Activated T-helper 1 cell treated with anti-CD3 and anti-CD28 coated beads, Interleukin-2, amount 50 U/mL, for 16 hours (primary cell): ENCODE measurements around the gene THOC2.
"Not testable (repeated sequence)": the region's sequence is repeated elsewhere in the genome, so short reads cannot be mapped to it uniquely, and the experiment has no call there.

Source experiments
- DNase-seq, 2 donors: peaks; one replicate each; pipeline ENCODE4 v3.0.0-alpha.2; 2020; ENCODE audit warnings: low read depth in 1 of 2, low spot score in 1 of 2

The THOC2 gene

GRCh38 chrX:123665197-123665596 is 67.7 kb downstream of the THOC2 start:
- no peak for DNase-seq

DNA sequence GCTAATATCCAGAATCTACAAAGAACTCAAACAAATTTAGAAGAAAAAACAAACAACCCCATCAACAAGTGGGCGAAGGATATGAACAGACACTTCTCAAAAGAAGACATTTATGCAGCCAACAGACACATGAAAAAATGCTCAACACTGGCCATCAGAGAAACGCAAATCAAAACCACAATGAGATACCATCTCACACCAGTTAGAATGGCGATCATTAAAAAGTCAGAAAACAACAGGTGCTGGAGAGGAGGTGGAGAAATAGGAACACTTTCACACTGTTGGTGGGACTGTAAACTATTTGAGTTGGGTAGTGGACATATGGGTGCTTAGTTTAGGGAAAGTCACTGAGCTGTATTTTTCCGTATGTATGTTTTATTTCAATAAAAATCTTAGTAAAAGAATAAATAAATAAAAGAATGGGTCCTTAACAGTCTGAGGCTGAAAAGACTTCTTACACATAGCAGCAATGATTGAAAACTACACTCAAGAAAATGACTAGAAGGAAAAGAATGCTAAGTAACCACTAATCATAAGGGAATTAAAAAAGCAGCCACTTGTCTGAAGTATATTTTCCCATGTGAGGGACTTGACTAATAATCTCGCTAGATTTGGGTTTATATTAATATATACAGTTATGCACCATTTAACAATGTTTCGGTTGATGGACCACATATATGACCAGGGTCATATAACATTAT is 68.2 kb downstream of the THOC2 start:
- DNase-seq = not testable (repeated sequence)

- DNase-seq = not testable (repeated sequence)
Observed at GRCh38 chrX:123663720-123664119, 69.1 kb downstream of the THOC2 start.

GRCh38 chrX:123656507-123656906 is 76.3 kb downstream of the THOC2 start:
- not testable (repeated sequence) for DNase-seq

- DNase-seq = not testable (repeated sequence)
Observed at GRCh38 chrX:123648811-123649181, 84.1 kb downstream of the THOC2 start.

DNA sequence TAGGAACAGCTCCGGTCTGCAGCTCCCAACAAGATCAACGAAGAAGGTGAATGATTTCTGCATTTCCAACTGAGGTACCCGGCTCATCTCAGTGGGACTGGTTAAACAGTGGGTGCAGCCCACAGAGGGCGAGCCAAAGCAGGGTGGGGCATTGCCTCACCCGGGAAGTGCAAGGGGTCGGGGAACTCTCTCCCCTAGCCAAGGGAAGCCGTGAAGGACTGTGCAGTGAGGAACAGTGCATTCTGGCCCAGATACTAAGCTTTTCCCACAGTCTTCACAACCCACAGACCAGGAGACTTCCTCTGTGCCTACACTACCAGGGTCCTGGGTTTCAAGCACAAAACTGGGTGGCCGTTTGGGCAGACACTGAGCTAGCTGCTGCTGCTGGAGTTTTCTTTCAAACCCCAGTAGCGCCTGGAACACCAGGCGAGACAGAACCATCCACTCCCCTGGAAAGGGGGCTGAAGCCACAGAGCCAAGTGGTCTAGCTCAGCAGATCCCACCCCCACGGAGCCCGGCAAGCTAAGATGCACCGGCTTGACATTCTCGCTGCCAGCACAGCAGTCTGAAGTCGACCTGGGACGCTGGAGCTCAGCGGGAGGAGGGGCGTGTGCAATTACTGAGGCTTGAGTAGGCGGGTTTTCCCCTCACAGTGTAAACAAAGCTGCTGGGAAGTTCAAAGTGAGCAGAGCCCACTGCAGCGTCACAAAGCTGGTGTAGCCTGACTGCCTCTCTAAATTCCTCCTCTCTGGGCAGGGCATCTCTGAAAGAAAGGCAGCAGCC is 84.6 kb downstream of the THOC2 start:
- no peak for DNase-seq

DNA sequence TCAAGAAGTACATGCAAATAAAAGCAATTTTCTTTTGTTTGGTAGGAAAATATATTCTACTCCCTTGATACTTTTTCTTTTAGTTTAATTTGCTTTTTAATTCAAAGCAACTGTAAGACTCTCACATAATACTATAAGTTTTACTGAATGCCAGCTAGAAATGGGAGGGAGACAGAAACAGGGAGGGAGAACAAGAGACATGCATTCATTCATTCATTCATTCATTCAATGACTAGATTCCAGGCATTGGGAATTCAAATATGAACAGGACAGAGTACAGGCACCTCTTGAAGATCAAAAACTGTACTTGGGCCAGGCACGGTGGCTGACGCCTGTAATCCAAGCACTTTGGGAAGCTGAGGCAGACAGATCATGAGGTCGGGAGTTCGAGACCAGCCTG is 85.6 kb downstream of the THOC2 start:
- no peak for DNase-seq

DNA sequence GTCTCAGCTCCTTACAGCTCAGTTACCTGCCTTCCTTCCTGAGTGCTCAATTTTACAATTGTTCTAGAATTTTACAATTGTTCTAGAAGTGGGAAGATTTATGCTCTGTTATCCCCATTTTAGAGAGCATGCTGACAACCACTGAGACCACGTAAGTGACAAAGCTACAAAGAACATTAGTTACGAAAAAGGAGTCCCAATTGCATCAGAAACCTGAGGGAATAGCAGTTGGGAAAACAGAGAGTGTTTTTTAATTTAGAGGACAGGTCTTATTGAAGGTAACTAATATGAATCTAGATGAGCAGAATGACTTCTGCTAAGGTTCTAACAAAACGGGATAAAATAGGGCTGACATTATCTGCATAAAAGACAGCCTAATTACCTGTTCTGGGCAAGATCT is 103.3 kb downstream of the THOC2 start:
- DNase-seq = no peak

- no peak for DNase-seq
Observed at GRCh38 chrX:123626962-123627361, 105.9 kb downstream of the THOC2 start.

DNA sequence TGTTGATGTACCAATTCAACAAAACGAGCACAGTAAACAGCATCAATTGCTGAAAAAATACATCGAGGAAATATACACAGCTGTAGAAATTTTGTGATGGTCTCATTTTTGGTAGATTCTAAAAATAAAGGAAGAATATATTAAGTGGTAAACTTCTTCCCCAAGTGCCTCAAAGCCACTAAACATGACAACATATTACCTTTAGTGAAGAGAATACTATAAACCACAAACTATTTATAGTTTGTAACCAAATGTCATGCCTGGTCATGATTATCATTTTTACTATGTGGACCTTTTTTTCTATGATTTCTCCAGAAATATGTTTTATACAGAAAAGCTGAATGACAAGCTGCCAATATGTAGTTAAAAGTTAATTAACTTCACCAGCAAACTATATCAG is 106.9 kb downstream of the THOC2 start:
- DNase-seq = no peak

DNA sequence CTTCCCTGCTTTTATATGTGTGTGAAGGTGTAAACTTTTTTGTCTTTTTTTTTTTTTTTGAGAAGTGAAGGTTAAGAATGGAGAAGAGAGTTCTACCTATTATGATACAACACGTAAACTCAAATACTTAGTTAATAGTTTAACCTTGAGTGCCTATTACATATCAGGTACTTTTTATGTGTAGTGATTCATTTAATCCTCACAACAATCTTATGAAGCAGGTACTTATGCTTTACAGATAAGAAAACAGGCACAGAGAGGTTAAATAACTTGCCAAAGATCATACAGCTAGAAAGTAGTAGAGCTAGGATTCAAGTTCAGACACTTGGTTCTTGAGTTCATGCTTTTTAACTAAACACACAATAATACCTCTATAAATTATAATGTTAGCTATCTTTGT is 107.4 kb downstream of the THOC2 start:
- no peak for DNase-seq

GRCh38 chrX:123617007-123617406 is 115.8 kb downstream of the THOC2 start:
- no peak for DNase-seq

- no peak for DNase-seq
Observed at GRCh38 chrX:123610915-123611314, 121.9 kb downstream of the THOC2 start.

GRCh38 chrX:123607806-123608205 is 125.0 kb downstream of the THOC2 start:
- no peak for DNase-seq

DNA sequence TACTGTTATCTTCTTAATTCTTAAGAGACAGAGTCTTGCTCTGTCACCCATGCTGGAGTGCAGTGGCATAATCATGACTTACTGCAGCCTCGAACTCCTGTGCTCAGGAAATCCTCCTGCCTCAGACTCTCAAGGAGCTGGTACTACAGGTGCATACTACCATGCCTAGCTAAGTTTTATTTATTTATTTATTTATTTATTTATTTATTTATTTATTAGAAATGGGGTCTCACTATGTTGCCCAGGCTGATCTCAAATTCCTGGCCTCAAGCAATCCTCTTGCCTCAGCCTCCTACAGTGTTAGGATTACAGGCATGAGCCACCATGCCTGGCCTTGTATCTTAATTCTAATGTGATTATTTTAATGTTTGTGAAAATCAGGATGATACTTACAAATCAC is 125.6 kb downstream of the THOC2 start:
- DNase-seq = no peak

DNA sequence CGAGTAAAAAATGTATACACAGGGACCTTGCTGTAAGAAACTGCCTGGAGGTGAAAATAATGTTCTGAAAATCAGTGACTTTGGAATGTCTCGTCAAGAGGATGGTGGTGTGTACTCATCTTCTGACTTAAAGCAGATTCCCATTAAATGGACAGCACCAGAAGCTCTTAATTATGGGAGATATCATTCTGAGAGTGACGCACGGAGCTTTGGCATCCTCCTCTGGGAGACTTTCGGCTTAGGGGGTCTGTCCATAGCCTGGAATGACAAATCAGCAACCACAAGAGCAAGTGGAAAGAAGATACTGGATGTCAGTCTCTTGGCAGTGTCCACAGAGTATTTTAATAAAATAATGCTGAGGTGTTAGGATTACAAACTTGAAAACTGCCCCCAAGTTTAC is 129.4 kb downstream of the THOC2 start:
- DNase-seq = no peak

DNA sequence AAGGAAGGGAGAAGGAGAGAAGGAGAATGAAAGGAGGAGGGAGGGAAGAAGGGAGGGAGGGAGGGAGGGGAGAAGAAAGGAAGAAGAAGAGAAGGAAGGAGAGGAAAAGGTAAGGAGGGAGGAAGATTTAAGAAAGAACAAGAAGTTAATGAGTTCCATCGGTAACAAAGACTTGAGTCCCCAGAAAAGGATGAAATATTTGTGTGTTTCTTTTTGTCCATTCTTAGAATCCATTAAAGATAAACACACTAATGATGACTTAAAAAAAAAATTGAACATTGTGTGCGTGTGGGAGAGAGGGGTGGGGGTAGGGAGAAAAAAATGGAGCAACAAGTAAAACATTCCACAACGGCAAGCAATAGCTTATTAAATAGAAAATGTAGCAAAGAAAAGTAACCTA is 131.4 kb downstream of the THOC2 start:
- DNase-seq = no peak

DNA sequence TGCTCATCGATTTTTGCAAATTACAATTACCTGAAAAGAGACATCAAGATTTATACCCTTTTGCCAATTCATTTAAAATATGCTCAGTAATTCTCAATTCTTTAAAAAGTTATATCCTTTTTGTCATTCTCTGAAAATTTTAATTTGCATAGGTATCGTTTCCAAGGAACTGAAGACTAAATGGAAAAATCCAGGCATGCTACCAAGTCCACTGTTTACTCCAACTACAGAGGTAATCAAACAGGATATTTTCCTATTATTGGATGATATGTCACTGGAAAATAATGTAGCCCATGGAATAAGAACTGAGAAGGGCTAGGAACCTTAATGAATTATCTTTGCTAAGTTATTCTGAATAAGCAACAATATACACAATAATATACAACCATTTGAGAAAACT is 132.7 kb downstream of the THOC2 start:
- no peak for DNase-seq

DNA sequence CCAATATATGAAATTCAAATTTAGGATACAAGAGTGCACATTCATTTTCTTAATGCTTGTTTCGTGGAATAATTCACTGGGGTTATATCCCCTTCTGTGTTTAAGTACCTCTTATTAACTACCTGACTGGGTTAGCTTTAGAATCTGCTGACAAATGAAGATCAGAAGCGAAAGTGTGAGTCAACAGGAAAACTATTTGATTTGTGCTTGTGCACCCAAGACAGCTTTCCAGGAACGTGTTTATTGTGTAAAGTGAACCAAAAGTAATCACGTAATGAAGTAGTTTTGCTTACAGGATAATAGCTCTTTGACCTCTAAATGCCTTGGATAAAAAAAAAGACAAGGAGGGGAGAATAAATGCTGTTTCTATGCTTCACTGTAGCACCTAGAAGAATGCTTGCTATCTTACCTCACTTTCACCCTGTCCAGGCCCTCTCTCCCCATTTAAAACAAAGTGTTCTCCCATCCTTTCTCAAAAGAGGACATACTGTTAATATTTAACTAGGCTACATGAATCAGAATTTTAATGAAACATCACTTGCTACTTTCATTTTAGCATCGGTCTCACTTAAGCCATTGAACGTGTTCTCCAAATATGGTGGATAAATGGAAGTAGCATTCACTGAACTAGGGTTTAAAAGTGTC is 141.9 kb downstream of the THOC2 start:
- DNase-seq = no peak

GRCh38 chrX:123588723-123589122 is 144.1 kb downstream of the THOC2 start:
- DNase-seq = no peak

- DNase-seq = no peak
Observed at GRCh38 chrX:123581586-123581985, 151.3 kb downstream of the THOC2 start.

DNA sequence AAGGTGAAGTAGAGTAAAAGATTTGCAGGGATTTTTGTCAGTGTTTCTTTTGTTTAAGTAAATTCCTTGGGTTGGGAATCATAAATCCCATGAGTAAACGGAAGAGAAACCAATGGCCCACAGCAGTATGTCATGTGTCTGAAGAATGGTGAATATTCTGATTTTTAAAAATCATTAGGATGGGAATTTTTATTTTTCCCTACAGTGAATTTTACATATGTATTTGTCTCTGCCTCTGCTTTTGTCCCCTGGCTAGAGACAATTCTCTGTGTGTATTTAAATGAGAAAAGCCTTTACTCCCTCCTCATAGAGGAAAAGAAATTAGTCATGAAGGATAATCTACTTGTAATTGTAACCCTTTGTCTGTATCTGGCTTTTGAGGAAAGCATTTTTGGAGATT is 152.1 kb downstream of the THOC2 start:
- no peak for DNase-seq
